ENCODE measurements around the gene BAIAP2.

The BAIAP2 gene

DNA sequence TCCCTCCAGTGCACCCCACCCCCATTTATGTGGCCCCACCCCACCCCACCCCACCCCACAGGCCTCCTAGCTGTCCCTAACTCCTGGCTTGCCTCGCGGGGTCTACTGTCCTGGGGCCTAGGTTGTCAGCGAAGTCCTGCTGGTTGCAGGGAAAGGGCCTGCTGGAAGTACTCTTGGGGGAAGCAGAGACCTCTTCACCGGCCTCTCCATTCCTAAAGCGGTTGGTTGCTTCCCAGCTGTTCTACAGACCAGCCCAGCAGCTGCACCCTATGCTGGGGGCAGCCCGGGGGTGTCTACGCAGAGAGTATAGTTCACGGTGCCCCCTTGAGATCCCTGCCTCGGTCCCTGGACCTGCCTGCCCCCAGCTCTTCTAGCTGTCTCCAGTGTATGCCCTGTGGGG, 56.2 kb downstream of the BAIAP2 start:
- no peak for DNase-seq (ENCODE audit: low read depth)

DNA sequence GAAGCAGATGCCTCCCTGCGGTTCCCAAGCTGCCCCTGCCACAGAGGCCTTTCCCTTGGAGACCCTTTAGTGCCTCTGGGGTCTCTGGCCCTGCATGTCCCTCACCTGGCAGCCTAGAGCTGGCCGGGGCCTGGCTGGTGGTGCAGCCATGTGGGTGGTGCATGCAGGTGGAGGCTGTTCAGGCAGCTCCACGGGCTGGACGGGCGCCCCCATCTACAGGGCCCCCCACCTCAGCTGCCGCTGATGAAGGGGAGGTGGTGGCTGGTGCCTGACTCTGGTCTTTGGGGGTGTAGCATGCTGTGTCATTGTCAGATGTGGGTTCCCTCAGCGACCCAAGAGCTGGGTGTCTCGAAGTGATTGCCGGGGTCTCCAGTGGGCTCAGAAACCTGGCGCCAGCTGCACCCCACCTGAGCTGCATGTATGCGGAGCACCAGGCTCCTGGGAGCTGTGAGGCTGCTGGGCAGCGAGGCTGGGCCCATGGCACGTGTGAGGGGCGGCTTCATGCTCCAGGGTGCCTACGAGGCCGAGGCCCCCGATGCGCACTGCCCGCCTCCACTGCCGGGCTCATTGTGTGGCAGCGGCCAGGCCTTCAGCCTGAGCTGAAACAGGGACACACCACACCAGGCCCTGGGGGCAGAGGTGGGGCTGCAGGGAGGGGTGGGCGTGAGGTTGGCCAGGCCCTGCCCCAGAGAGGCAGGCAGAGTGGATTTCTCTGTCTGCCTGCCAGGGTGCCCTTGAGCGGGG, 57.0 kb downstream of the BAIAP2 start:
- no peak for DNase-seq (ENCODE audit: low read depth)

GRCh38 chr17:81092518-81093095, 57.7 kb downstream of the BAIAP2 start:
- no peak for DNase-seq (ENCODE audit: low read depth)

GRCh38 chr17:81093619-81094508, 58.9 kb downstream of the BAIAP2 start:
- no peak for DNase-seq (ENCODE audit: low read depth)

DNA sequence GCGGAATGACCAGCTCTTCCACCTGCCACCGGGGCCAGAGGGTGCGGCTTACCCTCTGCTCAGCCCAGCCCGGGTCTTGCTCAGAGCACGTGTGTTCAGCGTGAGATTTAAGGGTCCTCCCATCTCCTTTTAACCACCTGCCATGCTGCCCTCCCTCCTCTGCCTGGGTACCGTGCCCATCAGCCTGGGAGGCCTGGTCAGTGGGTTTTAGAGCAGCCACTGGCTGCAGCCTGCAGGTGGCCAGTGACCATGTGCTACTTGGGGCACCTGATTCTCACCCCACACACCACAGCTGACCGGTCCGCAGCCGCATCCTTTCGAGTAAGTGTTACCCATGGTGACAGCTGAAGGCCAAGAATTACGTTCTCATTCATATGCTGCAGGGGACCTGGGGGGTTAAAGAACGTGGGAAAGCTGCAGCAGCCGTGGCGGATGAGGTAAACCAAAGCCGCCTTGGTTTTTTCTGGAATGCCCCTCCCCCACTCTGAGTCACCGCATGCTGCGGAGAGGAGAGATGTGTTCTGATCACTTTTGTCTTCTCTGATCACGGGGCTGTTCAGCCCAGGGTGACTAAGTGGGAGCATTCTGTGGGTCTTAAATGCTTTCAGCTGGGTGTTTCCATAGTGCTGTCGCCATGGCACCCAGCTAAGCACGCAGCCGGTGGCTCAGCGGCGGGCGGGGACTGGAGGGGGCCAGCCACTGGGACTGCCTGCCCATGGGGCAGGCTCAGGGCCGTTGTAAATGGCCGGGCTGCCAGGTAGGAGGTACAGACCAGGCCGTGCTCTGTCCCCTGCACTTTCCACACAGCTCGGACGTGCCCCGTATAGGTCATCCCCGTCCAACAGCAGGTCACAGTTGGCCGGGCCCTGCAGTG, 59.8 kb downstream of the BAIAP2 start:
- peak; percentile 99 for DNase-seq (ENCODE audit: low read depth)

DNA sequence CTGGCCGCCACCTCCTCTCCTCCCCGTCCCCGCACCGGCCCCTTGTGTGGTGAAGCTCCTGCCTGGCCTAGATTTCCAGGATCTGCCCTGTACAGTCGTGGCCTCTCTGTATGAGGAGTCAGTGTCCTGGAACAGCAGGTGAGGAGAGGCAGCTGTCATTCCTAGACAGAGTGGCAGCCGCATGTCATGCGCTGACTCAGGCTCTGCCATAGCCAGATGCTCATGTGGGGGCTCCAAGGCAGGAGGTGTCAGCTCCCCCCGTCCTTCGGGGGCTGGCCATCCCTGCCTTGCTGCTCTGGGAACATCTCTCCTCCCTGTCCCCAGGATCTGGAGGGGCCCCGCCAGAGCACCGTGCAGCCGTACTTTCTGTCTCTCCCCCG, 60.4 kb downstream of the BAIAP2 start:
- DNase-seq (ENCODE audit: low read depth) = no peak

DNA sequence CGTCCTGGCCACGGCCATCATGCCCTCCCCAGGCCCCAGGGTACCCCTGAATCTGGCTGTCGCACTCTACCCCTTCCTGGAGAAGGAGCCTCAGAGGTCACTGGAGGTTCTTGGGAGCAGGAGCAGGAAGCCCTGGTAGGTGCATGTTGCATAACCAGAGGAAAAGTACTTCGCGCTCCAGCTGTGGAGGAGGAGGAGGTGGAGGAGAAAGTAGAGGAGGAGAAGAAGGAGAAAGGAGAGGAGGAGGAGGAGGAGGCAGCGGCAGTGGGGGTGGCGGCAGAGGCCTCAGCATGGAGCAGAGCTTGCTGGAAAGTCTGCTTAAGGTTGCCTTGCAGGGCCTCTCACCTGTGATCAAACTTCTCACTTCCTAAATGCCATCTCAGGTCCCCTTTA, 61.8 kb downstream of the BAIAP2 start:
- no peak for DNase-seq (ENCODE audit: low read depth)

DNA sequence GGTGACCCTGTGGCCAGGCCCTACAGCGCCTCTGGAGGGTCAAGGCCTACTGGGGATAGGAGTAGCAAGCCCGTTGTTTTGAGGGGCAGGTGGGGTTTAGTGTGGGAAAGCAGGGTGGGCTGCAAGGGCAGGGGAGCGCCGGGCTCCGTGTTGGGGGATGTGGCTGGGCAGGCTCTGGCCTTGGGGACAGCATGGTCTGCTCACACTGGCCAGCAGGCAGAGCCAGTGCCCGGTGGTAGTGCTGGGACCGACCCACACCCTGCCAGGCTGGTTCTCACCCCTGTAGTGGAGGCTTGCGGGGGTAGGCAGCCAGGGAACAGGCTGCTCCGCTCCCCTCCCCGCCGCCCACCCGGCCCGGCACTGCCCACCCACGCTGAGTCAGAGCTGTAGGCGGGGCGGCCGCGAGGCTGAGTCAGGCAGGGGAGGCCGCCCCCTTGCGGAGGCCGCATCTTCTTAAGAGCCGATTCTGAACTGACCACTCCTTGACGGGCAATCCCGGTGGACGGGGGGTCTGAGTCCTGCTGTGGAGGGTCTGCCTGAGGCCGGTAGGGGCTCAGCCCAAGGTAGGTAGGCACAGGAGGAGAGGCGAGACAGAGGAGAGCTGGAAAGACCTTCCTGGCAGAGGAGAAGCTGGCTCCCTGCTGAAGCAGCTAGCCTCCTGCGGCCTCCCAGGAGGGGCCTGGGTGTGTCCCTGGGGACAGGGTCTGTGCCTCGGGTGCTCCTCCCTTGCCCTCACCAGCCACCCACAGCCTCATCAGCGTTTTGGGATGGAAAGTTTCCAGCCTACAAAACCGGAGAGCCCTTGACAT, 62.4 kb downstream of the BAIAP2 start:
- no peak for DNase-seq (ENCODE audit: low read depth)

DNA sequence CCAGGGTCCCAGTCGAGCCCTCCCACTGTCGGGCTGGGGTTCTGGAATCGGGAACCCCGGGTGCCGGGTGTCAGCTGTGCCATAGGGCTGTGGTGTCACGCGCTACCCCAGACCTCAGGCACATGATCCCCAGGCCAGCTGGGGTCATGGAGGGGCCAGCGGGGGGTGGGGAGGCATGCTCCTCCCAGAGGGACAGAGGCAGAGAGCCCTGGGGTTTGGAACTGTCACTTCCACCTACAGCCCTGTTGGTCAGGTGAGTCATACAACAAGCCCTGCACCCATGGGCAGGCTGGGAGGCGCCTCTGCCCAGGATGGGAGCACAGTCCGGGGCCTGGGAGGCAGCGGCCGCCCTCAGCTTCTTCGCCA, 63.0 kb downstream of the BAIAP2 start:
- DNase-seq (ENCODE audit: low read depth) = no peak

DNA sequence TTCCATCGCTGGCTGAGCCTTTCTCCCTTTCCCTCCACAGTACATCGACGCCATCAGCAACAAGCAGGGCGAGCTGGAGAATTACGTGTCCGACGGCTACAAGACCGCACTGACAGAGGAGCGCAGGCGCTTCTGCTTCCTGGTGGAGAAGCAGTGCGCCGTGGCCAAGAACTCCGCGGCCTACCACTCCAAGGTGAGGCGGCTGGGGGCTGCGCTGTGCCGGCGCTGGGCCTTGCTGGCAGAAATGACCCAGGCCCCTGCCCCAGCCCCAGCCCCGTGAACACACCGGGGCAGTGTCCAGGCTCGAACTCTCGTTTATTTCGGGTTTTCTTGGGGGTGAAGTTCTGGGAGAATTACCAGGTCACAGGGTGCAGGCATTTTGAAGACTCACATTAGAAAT, 64.9 kb downstream of the BAIAP2 start:
- no peak for DNase-seq (ENCODE audit: low read depth)

GRCh38 chr17:81100668-81101067, 65.7 kb downstream of the BAIAP2 start:
- no peak for DNase-seq (ENCODE audit: low read depth)

DNA sequence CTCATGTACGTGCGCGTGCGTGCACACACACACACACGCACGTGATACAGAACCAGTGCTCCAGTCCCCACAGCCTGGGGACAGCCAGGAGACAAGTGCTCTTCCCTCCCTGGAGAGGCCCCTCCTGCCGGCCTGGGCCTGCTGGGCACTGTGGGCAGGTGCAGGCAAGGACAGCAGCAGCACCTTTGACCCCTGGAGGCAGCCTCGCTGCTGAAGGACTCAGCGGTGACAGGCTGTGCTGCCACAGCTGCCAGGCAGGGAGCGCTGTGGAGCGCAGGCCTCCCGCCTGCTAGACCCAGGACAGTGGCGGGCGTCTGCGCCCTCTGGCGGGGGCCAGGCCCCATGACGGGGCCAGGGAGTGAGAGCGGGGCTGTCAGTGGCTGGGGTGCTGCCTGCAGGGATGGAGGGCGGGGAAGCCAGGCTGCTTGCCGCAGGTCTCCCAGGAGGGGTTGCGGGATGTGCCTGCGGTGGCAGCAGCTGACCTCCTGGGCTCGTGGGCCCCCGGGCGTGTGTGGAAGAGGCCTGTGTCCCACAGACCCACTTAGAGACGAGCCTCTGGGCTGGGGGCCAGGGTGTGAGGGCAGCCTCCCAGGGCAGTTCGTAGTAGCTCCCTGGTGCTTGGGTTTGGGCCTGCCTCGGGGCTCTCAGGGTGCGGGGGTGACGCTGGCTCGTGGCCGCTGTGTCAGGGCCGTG, 66.8 kb downstream of the BAIAP2 start:
- no peak for DNase-seq (ENCODE audit: low read depth)

GRCh38 chr17:81102352-81102751, 67.4 kb downstream of the BAIAP2 start:
- DNase-seq (ENCODE audit: low read depth) = no peak

- DNase-seq (ENCODE audit: low read depth) = no peak
Observed at GRCh38 chr17:81102869-81103268, 67.9 kb downstream of the BAIAP2 start.

DNA sequence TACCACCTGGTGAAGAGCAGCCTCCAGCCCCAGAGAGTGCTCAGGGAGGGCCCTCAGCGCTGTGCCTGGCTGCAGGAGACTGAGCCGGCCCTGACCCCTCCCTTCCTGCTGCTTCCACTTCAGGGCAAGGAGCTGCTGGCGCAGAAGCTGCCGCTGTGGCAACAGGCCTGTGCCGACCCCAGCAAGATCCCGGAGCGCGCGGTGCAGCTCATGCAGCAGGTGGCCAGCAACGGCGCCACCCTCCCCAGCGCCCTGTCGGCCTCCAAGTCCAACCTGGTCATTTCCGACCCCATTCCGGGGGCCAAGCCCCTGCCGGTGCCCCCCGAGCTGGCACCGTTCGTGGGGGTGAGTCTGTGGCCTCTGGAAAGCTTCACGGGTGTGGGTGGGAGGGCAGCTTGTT, 68.4 kb downstream of the BAIAP2 start:
- no peak for DNase-seq (ENCODE audit: low read depth)

GRCh38 chr17:81106716-81107115, 71.8 kb downstream of the BAIAP2 start:
- DNase-seq (ENCODE audit: low read depth) = no peak

GRCh38 chr17:81108220-81108619, 73.3 kb downstream of the BAIAP2 start:
- no peak for DNase-seq (ENCODE audit: low read depth)

DNA sequence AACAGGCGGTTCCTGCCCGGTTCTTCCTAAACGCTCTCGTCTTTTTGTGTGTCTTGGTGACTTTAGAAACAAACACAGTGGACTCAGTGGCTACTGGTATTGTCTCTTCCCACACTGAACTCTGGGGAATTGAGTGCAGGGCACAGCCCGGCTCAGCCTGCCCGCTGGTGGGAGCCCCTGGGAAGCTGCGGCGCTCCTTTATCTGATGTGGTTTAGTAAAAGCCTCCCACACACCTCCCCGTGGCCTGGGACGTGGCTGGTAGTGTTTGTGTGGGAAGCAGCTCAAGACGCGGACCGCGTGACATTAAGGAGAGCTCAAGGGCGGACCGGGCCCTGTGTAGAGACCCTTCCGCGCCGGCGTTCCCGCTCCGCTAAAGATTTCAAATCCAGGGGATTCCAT, 75.0 kb downstream of the BAIAP2 start:
- no peak for DNase-seq (ENCODE audit: low read depth)

- no peak for DNase-seq (ENCODE audit: low read depth)
Observed at GRCh38 chr17:81110488-81111040, 75.6 kb downstream of the BAIAP2 start.

GRCh38 chr17:81111066-81111465, 76.1 kb downstream of the BAIAP2 start:
- DNase-seq (ENCODE audit: low read depth) = no peak
